Trophoblast cell (in vitro differentiated cells and primary cell): ENCODE results near the gene NOC2L.

Experiments
- DNase-seq, 2 donors: peaks; one replicate each; pipeline ENCODE4 v3.0.0-alpha.2; 2016
- H2AFZ ChIP-seq: 2 replicates; pipeline ENCODE4 v1.6.1; 2013; ENCODE audit warnings: low read length, moderate library complexity, mild to moderate bottlenecking; ENCODE audit not compliant: insufficient read depth, poor library complexity
- H2AK5ac ChIP-seq: 2 replicates; pipeline ENCODE4 v1.6.1; 2013; ENCODE audit warnings: mild to moderate bottlenecking, low read length
- H2BK120ac ChIP-seq: 2 replicates; pipeline ENCODE4 v1.6.1; 2013; ENCODE audit warnings: low read length, mild to moderate bottlenecking, moderate library complexity; ENCODE audit not compliant: insufficient read depth, poor library complexity
- H2BK12ac ChIP-seq: 2 replicates; pipeline ENCODE4 v1.6.1; 2013; ENCODE audit warnings: mild to moderate bottlenecking, low read length, moderate library complexity
- H2BK5ac ChIP-seq: 2 replicates; pipeline ENCODE4 v1.6.1; 2013; ENCODE audit warnings: low read length, low read depth, moderate library complexity, mild to moderate bottlenecking; ENCODE audit not compliant: poor library complexity
- H3K14ac ChIP-seq: 2 replicates; pipeline ENCODE4 v1.6.1; 2013; ENCODE audit warnings: mild to moderate bottlenecking, low read length
- H3K18ac ChIP-seq: 2 replicates; pipeline ENCODE4 v1.6.1; 2013; ENCODE audit warnings: mild to moderate bottlenecking, low read length
- H3K23ac ChIP-seq: 2 replicates; pipeline ENCODE4 v1.6.1; 2013; ENCODE audit warnings: low read length
- H3K27ac ChIP-seq: 2 replicates; pipeline ENCODE4 v1.5.1; 2013; ENCODE audit warnings: low read depth, mild to moderate bottlenecking, inconsistent platforms, low read length, moderate library complexity
- H3K27me3 ChIP-seq: 2 replicates; pipeline ENCODE4 v1.6.1; 2013; ENCODE audit warnings: inconsistent platforms, mild to moderate bottlenecking, low read length, moderate library complexity; ENCODE audit not compliant: insufficient read depth
- H3K36me3 ChIP-seq, 2 experiments: 1 replicate in 1 of 2; 2 replicates in 1 of 2; pipeline ENCODE4 v1.6.1; 2013; ENCODE audit warnings: low read length in 2 of 2, mild to moderate bottlenecking in 2 of 2, moderate library complexity in 1 of 2; ENCODE audit not compliant: insufficient read depth in 2 of 2, control insufficient read depth in 1 of 2
- H3K4ac ChIP-seq: 2 replicates; pipeline ENCODE4 v1.6.1; 2013; ENCODE audit warnings: low read depth, mild to moderate bottlenecking, low read length, moderate library complexity
- H3K4me1 ChIP-seq, 2 experiments: 1 replicate in 1 of 2; 2 replicates in 1 of 2; pipeline ENCODE4 v1.6.1; 2013; ENCODE audit warnings: low read length in 2 of 2, mild to moderate bottlenecking in 2 of 2, moderate library complexity in 1 of 2; ENCODE audit not compliant: insufficient read depth in 2 of 2, control insufficient read depth in 1 of 2
- H3K4me2 ChIP-seq: 2 replicates; pipeline ENCODE4 v1.6.1; 2013; ENCODE audit warnings: inconsistent platforms, mild to moderate bottlenecking, low read length, moderate library complexity
- H3K4me3 ChIP-seq: 2 replicates; pipeline ENCODE4 v1.5.1; 2013; ENCODE audit warnings: mild to moderate bottlenecking, low read depth, low read length, inconsistent platforms
- H3K79me1 ChIP-seq: one replicate; pipeline ENCODE4 v1.6.1; 2013; ENCODE audit warnings: low read length
- H3K79me2 ChIP-seq: 2 replicates; pipeline ENCODE4 v1.6.1; 2013; ENCODE audit warnings: low read length, mild to moderate bottlenecking; ENCODE audit not compliant: control insufficient read depth, insufficient read depth, poor library complexity
- H3K9ac ChIP-seq: 2 replicates; pipeline ENCODE4 v1.6.1; 2013; ENCODE audit warnings: mild to moderate bottlenecking, low read length
- H3K9me3 ChIP-seq: 2 replicates; pipeline ENCODE4 v1.6.1; 2013; ENCODE audit warnings: low read depth, mild to moderate bottlenecking, control low read depth, inconsistent platforms, low read length; ENCODE audit not compliant: insufficient read depth
- H4K12ac ChIP-seq: 2 replicates; pipeline ENCODE4 v1.6.1; 2013; ENCODE audit warnings: low read depth, mild to moderate bottlenecking, low read length, moderate library complexity
- H4K8ac ChIP-seq: 2 replicates; pipeline ENCODE4 v1.6.1; 2013; ENCODE audit warnings: low read depth, mild to moderate bottlenecking, low read length, moderate library complexity
- H4K91ac ChIP-seq: one replicate; pipeline ENCODE4 v1.6.1; 2013; ENCODE audit warnings: low read depth, mild to moderate bottlenecking, low read length, moderate library complexity
- WGBS: extraction: QIAGEN DNeasy Blood & Tissue Kit; methylation state at CpG from one replicate; pipeline ENCODE4 v1.1.7; 2013; ENCODE audit warnings: missing lambda C conversion rate; ENCODE audit not compliant: insufficient read length, insufficient coverage; ENCODE audit errors: extremely low coverage; 5-methylcytosine and 5-hydroxymethylcytosine counted together

NOC2L gene

GRCh38 chr1:918843-919242, 40.2 kb downstream of the NOC2L start:
- H2AK5ac ChIP-seq = no peak overlapping the region
- no peak overlapping the region for H3K23ac ChIP-seq
- H3K79me2 ChIP-seq = no peaks in the 10 kb centered on the region
- H3K9me3 ChIP-seq = peaks cover 12% of the 10 kb centered on the region
- H2BK12ac ChIP-seq = no peak overlapping the region
- peaks cover 2% of the 10 kb centered on the region for H3K79me1 ChIP-seq
- H3K9ac ChIP-seq = no peak overlapping the region
- no peak overlapping the region for H3K4me3 ChIP-seq
- H4K8ac ChIP-seq = no peak overlapping the region
- no peak overlapping the region for H3K27ac ChIP-seq
- H3K14ac ChIP-seq = no peak overlapping the region
- no peaks in the 10 kb centered on the region for H3K27me3 ChIP-seq
- no CpG with 5 or more reads among the region's 6 CpGs for WGBS
- peaks cover 4 to 5% of the 10 kb centered on the region in 2 experiments for H3K36me3 ChIP-seq
- H4K12ac ChIP-seq = no peak overlapping the region
- no peak overlapping the region for H3K18ac ChIP-seq
- H3K4ac ChIP-seq = no peak overlapping the region
- H3K4me2 ChIP-seq = no peak overlapping the region
- no peak overlapping the region for H4K91ac ChIP-seq
- H2BK5ac ChIP-seq = no peak overlapping the region
- no peak for DNase-seq
- H2AFZ ChIP-seq = no peak overlapping the region
- peaks cover 21 to 27% of the 10 kb centered on the region in 2 experiments for H3K4me1 ChIP-seq
- no peak overlapping the region for H2BK120ac ChIP-seq

GRCh38 chr1:918353-918752, 40.7 kb downstream of the NOC2L start:
- H3K27me3 ChIP-seq = no peaks in the 10 kb centered on the region
- H3K18ac ChIP-seq = no peak overlapping the region
- no peak overlapping the region for H4K91ac ChIP-seq
- peaks cover 12% of the 10 kb centered on the region for H3K9me3 ChIP-seq
- H4K12ac ChIP-seq = no peak overlapping the region
- no peak overlapping the region for H3K14ac ChIP-seq
- H3K4me1 ChIP-seq = peaks cover 19 to 25% of the 10 kb centered on the region in 2 experiments
- no peak overlapping the region for H3K27ac ChIP-seq
- no peak overlapping the region for H2BK12ac ChIP-seq
- H3K79me1 ChIP-seq = no peaks in the 10 kb centered on the region
- no peak overlapping the region for H3K9ac ChIP-seq
- peaks cover 4 to 5% of the 10 kb centered on the region in 2 experiments for H3K36me3 ChIP-seq
- WGBS = no CpG with 5 or more reads among the region's 15 CpGs
- H2AFZ ChIP-seq = no peak overlapping the region
- no peak for DNase-seq
- H4K8ac ChIP-seq = no peak overlapping the region
- no peaks in the 10 kb centered on the region for H3K79me2 ChIP-seq
- H3K4ac ChIP-seq = no peak overlapping the region
- H3K4me3 ChIP-seq = no peak overlapping the region
- H3K4me2 ChIP-seq = no peak overlapping the region
- H2AK5ac ChIP-seq = no peak overlapping the region
- H2BK5ac ChIP-seq = no peak overlapping the region
- no peak overlapping the region for H3K23ac ChIP-seq
- no peak overlapping the region for H2BK120ac ChIP-seq

DNA sequence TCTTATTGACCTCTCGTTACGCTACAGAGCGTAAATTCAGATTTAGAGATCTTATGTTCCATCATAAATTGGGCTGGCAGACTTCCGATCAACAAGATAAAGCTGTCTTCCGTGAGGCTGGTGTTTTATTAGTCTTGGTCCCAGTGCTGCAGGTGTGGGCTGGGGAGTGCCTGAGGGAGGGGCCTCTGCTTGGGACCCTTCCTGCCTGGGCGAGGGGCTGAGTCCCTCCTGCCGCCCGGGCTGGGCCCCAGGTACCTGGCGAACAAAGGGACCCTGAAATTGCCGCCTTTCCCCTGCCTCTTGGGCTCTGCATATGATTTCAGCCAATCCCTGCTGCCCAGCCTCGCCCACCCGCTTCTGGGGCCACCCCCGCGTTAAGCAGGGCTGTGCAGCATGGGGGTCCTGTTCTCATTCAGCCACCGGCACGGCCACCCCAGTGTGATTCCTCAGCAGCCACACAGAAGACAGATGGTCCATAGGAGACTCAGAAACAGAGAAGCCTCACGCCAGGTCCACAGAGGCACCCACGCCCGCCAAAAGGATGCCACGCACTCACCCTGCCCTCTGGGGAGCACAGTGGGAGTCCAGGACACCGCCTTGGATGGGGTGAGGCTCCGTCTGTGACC, 41.5 kb downstream of the NOC2L start:
- peaks cover 13% of the 10 kb centered on the region for H3K9me3 ChIP-seq
- H2BK120ac ChIP-seq = no peak overlapping the region
- peaks cover 4 to 5% of the 10 kb centered on the region in 2 experiments for H3K36me3 ChIP-seq
- no peak overlapping the region for H3K4ac ChIP-seq
- H4K12ac ChIP-seq = no peak overlapping the region
- no peak overlapping the region for H3K23ac ChIP-seq
- H2BK12ac ChIP-seq = no peak overlapping the region
- no peak overlapping the region for H2AFZ ChIP-seq
- no peak overlapping the region for H3K9ac ChIP-seq
- no peak overlapping the region for H3K4me3 ChIP-seq
- no peaks in the 10 kb centered on the region for H3K27me3 ChIP-seq
- WGBS = no CpG with 5 or more reads among the region's 22 CpGs
- H2AK5ac ChIP-seq = no peak overlapping the region
- no peak for DNase-seq
- no peak overlapping the region for H3K14ac ChIP-seq
- no peak overlapping the region for H4K91ac ChIP-seq
- no peaks in the 10 kb centered on the region for H3K79me2 ChIP-seq
- no peak overlapping the region for H4K8ac ChIP-seq
- no peak overlapping the region for H2BK5ac ChIP-seq
- peaks cover 13 to 18% of the 10 kb centered on the region in 2 experiments for H3K4me1 ChIP-seq
- no peak overlapping the region for H3K4me2 ChIP-seq
- H3K18ac ChIP-seq = no peak overlapping the region
- H3K79me1 ChIP-seq = no peaks in the 10 kb centered on the region
- H3K27ac ChIP-seq = no peak overlapping the region

GRCh38 chr1:917076-917459, 42.0 kb downstream of the NOC2L start:
- Histone ChIP-seq H2AK5ac (no peak overlapping the region), H3K27me3 (no peaks in the 10 kb centered on the region), H2BK12ac (no peak overlapping the region), H3K14ac (no peak overlapping the region), H3K36me3 (peaks cover 1 to 2% of the 10 kb centered on the region in 2 experiments), H3K4me3 (no peak overlapping the region), H3K4ac (no peak overlapping the region), H3K27ac (no peak overlapping the region), H4K91ac (no peak overlapping the region), H3K79me2 (no peaks in the 10 kb centered on the region), H2BK120ac (no peak overlapping the region), H3K4me1 (peaks cover 13 to 18% of the 10 kb centered on the region in 2 experiments), H3K9me3 (peaks cover 15% of the 10 kb centered on the region), H2AFZ (no peak overlapping the region), H3K4me2 (no peak overlapping the region), H4K8ac (no peak overlapping the region), H3K23ac (no peak overlapping the region), H2BK5ac (no peak overlapping the region), H3K18ac (no peak overlapping the region), H3K79me1 (no peaks in the 10 kb centered on the region), H4K12ac (no peak overlapping the region), H3K9ac (no peak overlapping the region)
- no peak for DNase-seq
- WGBS = no CpG with 5 or more reads among the region's 7 CpGs
